ENCODE measurements around the gene PCDHA13.
"Not testable (repeated sequence)": the region's sequence is repeated elsewhere in the genome, so short reads cannot be mapped to it uniquely, and the experiment has no call there.

Gene PCDHA13

DNA sequence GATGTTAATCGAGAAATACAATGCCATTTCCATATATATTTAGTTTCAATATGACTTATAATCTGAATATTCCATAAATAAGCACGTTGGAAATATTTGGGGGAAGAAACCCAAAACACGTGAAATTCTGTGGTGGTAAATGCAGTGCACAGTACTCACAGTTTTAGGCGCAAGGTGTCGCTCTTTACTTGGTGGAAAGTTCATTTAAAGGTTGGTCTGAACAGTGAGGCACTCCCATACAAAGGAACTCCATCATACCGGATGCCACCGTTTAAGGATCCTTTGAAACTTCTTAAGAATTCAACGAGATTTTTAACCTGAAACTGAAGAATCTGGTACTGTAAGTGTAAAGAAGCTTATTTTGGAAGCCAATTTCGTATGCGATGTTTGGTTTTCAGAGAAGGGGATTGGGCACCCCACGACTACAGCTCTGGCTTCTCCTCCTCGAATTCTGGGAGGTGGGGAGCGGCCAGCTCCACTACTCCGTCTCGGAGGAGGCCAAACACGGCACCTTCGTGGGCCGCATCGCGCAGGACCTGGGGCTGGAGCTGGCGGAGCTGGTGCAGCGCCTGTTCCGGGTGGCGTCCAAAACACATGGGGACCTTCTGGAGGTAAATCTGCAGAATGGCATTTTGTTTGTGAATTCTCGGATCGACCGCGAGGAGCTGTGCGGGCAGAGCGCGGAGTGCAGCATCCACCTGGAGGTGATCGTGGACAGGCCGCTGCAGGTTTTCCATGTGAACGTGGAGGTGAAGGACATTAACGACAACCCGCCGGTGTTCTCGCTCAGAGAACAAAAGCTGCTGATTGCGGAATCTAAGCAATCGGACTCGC, 13.0 kb upstream of the PCDHA13 start, which contains the start of gene PCDHA11:
PCDHA11 (plus strand) TSS at position 237 of the 834 bp plus-strand sequence; CDS start at position 384, 147 bp downstream.
- DNase-seq (ENCODE audit: low read depth) = no peak

GRCh38 chr5:140869555-140869886, 12.4 kb upstream of the PCDHA13 start:
- DNase-seq (ENCODE audit: low read depth) = no peak

DNA sequence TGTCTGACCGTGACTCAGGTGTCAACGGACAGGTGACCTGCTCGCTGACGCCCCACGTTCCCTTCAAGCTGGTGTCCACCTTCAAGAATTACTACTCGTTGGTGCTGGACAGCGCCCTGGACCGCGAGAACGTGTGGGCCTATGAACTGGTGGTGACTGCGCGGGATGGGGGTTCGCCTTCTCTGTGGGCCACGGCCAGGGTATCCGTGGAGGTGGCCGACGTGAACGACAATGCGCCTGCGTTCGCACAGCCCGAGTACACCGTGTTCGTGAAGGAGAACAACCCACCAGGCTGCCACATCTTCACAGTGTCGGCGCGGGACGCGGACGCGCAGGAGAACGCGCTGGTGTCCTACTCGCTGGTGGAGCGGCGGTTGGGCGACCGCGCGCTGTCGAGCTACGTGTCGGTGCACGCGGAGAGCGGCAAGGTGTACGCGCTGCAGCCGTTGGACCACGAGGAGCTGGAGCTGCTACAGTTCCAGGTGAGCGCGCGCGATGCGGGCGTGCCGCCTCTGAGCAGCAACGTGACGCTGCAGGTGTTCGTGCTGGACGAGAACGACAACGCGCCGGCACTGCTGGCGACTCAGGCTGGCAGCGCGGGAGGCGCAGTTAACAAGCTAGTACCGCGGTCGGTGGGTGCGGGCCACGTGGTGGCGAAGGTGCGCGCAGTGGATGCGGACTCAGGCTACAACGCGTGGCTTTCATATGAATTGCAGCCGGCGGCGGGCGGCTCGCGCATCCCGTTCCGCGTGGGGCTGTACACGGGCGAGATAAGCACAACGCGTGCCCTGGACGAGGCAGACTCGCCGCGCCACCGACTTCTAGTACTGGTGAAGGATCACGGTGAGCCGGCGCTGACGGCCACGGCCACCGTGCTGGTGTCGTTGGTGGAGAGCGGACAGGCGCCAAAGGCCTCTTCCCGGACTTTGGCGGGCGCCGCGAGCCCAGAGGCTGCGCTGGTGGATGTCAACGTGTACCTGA, 11.4 kb upstream of the PCDHA13 start:
- no peak for DNase-seq (ENCODE audit: low read depth)

GRCh38 chr5:140875085-140876065, 6.5 kb upstream of the PCDHA13 start, which contains the start of gene PCDHA12:
TSS of gene PCDHA12 (plus strand) at chr5:140875308. CDS start at chr5:140875473, 165 bp downstream.
- no peak for DNase-seq (ENCODE audit: low read depth)

DNA sequence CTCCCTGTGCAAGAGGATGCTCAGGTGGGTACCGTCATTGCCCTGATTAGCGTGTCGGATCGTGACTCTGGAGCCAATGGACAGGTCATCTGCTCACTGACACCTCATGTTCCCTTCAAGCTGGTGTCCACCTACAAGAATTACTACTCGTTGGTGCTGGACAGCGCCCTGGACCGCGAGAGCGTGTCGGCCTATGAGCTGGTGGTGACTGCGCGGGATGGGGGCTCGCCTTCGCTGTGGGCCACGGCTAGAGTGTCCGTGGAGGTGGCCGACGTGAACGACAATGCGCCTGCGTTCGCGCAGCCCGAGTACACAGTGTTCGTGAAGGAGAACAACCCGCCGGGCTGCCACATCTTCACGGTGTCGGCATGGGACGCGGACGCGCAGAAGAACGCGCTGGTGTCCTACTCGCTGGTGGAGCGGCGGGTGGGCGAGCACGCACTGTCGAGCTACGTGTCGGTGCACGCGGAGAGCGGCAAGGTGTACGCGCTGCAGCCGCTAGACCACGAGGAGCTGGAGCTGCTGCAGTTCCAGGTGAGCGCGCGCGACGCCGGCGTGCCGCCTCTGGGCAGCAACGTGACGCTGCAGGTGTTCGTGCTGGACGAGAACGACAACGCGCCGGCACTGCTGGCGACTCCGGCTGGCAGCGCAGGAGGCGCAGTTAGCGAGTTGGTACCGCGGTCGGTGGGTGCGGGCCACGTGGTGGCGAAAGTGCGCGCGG, 5.2 kb upstream of the PCDHA13 start:
- DNase-seq (ENCODE audit: low read depth) = not testable (repeated sequence)

DNA sequence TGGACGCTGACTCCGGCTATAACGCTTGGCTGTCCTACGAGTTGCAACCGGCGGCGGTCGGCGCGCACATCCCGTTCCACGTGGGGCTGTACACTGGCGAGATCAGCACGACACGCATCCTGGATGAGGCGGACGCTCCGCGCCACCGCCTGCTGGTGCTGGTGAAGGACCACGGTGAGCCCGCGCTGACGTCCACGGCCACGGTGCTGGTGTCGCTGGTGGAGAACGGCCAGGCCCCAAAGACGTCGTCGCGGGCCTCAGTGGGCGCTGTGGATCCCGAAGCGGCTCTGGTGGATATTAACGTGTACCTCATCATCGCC, 4.7 kb upstream of the PCDHA13 start:
- no peak for DNase-seq (ENCODE audit: low read depth)

DNA sequence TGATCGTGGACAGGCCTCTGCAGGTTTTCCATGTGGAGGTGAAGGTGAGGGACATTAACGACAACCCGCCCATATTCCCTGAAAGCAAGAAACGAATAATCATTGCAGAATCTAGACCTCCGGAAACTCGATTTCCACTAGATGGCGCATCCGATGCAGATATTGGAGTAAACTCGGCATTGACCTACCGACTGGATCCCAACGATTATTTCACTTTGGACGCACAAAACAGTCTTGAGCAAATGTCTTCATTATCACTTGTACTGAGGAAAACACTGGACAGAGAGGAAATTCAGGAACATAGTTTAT, 621 bp downstream of the PCDHA13 start:
- DNase-seq (ENCODE audit: low read depth) = no peak

DNA sequence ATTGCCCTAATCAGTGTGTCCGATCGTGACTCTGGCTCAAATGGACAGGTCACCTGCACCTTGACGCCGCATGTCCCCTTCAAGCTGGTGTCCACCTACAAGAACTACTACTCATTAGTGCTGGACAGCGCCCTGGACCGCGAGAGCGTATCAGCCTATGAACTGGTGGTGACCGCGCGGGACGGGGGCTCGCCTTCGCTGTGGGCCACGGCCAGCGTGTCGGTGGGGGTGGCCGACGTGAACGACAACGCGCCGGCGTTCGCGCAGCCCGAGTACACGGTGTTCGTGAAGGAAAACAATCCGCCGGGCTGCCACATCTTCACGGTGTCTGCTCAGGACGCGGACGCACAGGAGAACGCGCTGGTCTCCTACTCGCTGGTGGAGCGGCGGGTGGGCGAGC, 1.4 kb downstream of the PCDHA13 start:
- no peak for DNase-seq (ENCODE audit: low read depth)

GRCh38 chr5:140883927-140884697, 2.2 kb downstream of the PCDHA13 start:
- no peak for DNase-seq (ENCODE audit: low read depth)

DNA sequence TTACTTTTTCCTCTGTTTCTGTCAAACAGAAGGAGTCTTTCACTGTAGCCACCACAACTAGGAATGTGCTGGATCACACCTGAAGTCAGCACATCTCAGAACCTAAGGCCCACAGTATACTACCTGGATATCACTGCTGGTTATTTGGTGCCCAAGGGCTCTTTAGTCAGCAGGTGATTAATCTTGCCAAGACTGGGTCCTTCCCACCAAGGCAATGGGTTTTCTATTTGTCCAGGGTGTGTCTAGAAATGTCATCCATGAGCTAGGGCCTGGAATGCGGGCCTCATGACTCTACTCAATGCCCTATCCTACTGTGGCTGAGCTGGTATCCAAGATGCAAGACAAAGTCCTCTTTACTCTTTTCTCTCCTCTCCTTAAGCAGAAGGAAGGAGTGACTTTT, 34.4 kb downstream of the PCDHA13 start:
- no peak for DNase-seq (ENCODE audit: low read depth)

- no peak for DNase-seq (ENCODE audit: low read depth)
Observed at GRCh38 chr5:140923601-140924000, 41.7 kb downstream of the PCDHA13 start.

GRCh38 chr5:140925806-140926442, 44.0 kb downstream of the PCDHA13 start, which contains the start of gene PCDHAC1:
TSS of gene PCDHAC1 (plus strand) at chr5:140926299. CDS start at chr5:140926893, 594 bp downstream.
- no peak for DNase-seq (ENCODE audit: low read depth)

- no peak for DNase-seq (ENCODE audit: low read depth)
Observed at GRCh38 chr5:140926443-140927227, 44.7 kb downstream of the PCDHA13 start.

- no peak for DNase-seq (ENCODE audit: low read depth)
Observed at GRCh38 chr5:140927228-140927573, 45.3 kb downstream of the PCDHA13 start.
